Ecto neural progenitor cell (in vitro differentiated cells): ENCODE measurements around the gene PHLDA1.
"Not testable (repeated sequence)": the region's sequence is repeated elsewhere in the genome, so short reads cannot be mapped to it uniquely, and the experiment has no call there.

Experiments used
- DNase-seq: peaks from one replicate; pipeline ENCODE4 v3.0.0-alpha.2; 2018; ENCODE audit warnings: low spot score

Gene PHLDA1

GRCh38 chr12:75985566-75985965 is 46.0 kb downstream of the PHLDA1 start:
- DNase-seq: no peak

- DNase-seq: no peak
Measured at GRCh38 chr12:75984577-75985182, 46.9 kb downstream of the PHLDA1 start.

GRCh38 chr12:75983851-75984250 is 47.7 kb downstream of the PHLDA1 start:
- DNase-seq: not testable (repeated sequence)

GRCh38 chr12:75982979-75983660 is 48.5 kb downstream of the PHLDA1 start:
- DNase-seq: no peak

- DNase-seq: no peak
Measured at GRCh38 chr12:75982169-75982564, 49.4 kb downstream of the PHLDA1 start.

GRCh38 chr12:75981247-75982168 is 50.1 kb downstream of the PHLDA1 start:
- no peak for DNase-seq

GRCh38 chr12:75979181-75979580 is 52.4 kb downstream of the PHLDA1 start:
- no peak for DNase-seq

GRCh38 chr12:75978677-75979076 is 52.9 kb downstream of the PHLDA1 start:
- no peak for DNase-seq

GRCh38 chr12:75977952-75978671 is 53.5 kb downstream of the PHLDA1 start:
- no peak for DNase-seq

GRCh38 chr12:75977590-75977951 is 54.0 kb downstream of the PHLDA1 start:
- DNase-seq: no peak

- DNase-seq: no peak
Measured at GRCh38 chr12:75976913-75977312, 54.7 kb downstream of the PHLDA1 start.

- no peak for DNase-seq
Measured at GRCh38 chr12:75976113-75976512, 55.5 kb downstream of the PHLDA1 start.

GRCh38 chr12:75975702-75976101 is 55.9 kb downstream of the PHLDA1 start:
- DNase-seq: no peak
